Calu3 (cell line): ENCODE data around the gene EN2. TPM values are rescaled to one million over a fixed set of nuclear protein-coding genes. Genes with fewer than 3 reads are reported as not detected.

Experiments
- BruUV-seq: library from RNA; stranded (reverse); fragments of 400-500 nt; replicated peaks from 2 replicates; lab custom pipeline; 2021; lab: Mats Ljungman, UMichigan
- CTCF ChIA-PET: fragments of 300-600 bp; sonication (Branson Sonifier 250); formaldehyde crosslinking; loops from one replicate; lab custom pipeline; 2022; ENCODE audit warnings: antibody characterized with exemption; lab: Charles Lee
- DNase-seq: peaks from one replicate; pipeline ENCODE4 v3.0.0; 2022
- H3K27ac Mint-ChIP-seq: one replicate; pipeline ENCODE4 v1.8.0; 2022; ENCODE audit warnings: mixed read lengths; ENCODE audit not compliant: unreplicated experiment
- H3K27me3 Mint-ChIP-seq: one replicate; pipeline ENCODE4 v1.8.0; 2022; ENCODE audit warnings: mixed read lengths; ENCODE audit not compliant: unreplicated experiment
- H3K36me3 Mint-ChIP-seq: one replicate; pipeline ENCODE4 v1.8.0; 2022; ENCODE audit warnings: mild to moderate bottlenecking, moderate library complexity, mixed read lengths; ENCODE audit not compliant: insufficient read depth, unreplicated experiment
- H3K4me1 Mint-ChIP-seq: one replicate; pipeline ENCODE4 v1.8.0; 2022; ENCODE audit warnings: mild to moderate bottlenecking, low read depth, mixed read lengths; ENCODE audit not compliant: unreplicated experiment
- H3K4me3 Mint-ChIP-seq: one replicate; pipeline ENCODE4 v1.8.0; 2022; ENCODE audit warnings: mild to moderate bottlenecking, low read depth, moderate library complexity, mixed read lengths; ENCODE audit not compliant: unreplicated experiment
- H3K9me3 Mint-ChIP-seq: one replicate; pipeline ENCODE4 v1.8.0; 2022; ENCODE audit warnings: low read depth, mixed read lengths; ENCODE audit not compliant: unreplicated experiment
- CTCF ChIP-seq: fragments of 200-600 bp; IDR thresholded peaks from one replicate; pipeline ENCODE4 v1.8.0; 2022; ENCODE audit warnings: antibody characterized with exemption; ENCODE audit not compliant: unreplicated experiment
- intact Hi-C: fragments of 100-400 bp; cut with micrococcal nuclease; formaldehyde crosslinking; loops from one replicate; pipeline ENCODE4 v1.10.0; 2022; ENCODE audit not compliant: unreplicated experiment
- total RNA-seq: library from RNA; stranded (reverse); gene quantifications from 2 replicates; pipeline ENCODE4 v1.2.3, GENCODE V29; 2022

The EN2 gene
- total RNA-seq, 1 experiment from 2014 or later, result 3.2 TPM

DNA sequence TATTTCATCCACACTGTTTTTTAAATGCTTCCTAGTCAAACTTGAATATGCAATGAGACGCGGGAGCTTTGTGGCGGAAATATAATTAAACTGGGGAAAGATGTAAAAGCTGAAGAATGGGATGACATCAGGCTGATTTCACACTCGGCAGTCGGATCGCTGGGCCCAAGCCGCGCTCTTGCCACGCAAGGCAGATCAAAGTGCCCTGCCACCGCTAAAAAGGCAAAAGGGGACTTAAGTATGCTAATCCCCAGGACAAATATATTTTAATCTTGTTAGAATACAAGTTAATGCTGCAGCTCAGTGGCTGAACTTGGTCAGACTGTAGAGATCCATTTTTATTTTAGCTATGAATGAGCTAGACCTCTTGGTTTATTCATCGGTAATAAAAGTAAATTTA lies 13.8 kb downstream of the EN2 start:
- H3K4me3 Mint-ChIP-seq, result no peak overlapping the region
- CTCF ChIA-PET, result interaction anchor here (0.6 to 1.4 kb wide), 2 partner anchors 13 to 22 kb away, joined by 3 to 4 read pairs; no protein-coding TSS in a partner anchor

DNA sequence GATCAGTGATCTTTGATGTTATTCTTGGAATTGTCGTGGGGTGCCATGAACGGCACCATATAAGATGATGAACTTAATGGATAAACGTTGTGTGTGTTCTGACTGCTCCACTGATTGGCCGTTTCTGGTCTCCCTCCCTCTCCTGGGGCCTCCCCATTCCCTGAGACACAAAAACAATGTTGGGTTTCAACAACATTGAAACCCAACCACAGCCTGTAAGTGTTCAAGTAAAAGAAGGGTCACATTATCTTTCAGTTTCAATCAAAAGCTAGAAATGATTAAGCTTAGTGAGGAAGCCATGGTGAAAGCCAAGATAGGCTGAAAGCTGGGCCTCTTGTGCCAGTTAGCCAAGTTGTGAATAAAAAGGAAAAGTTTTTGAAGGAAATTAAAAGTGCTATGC lies 19.5 kb downstream of the EN2 start:
- Mint-ChIP-seq H3K4me3 (no peak overlapping the region), H3K9me3 (no peaks in the 10 kb centered on the region), H3K36me3 (peaks cover 2% of the 10 kb centered on the region), H3K27ac (no peak overlapping the region), H3K4me1 (peaks cover 11% of the 10 kb centered on the region), H3K27me3 (peaks cover 86% of the 10 kb centered on the region)
- CTCF ChIA-PET, result no interaction called here
- BruUV-seq, result no TSS peak
- DNase-seq, result no peak
- intact Hi-C loops, result no loop called here
- TF ChIP-seq CTCF, result no peak

More for the DNA sequence above, 13.8 kb downstream of the EN2 start:
- intact Hi-C loops, result no loop called here
- Mint-ChIP-seq H3K9me3 (no peaks in the 10 kb centered on the region), H3K4me1 (peaks cover 28% of the 10 kb centered on the region), H3K27ac (no peak overlapping the region), H3K27me3 (peaks cover 74% of the 10 kb centered on the region), H3K36me3 (peaks cover 5% of the 10 kb centered on the region)
- TF ChIP-seq CTCF, result no peak
- DNase-seq, result no peak
- BruUV-seq, result no TSS peak

DNA sequence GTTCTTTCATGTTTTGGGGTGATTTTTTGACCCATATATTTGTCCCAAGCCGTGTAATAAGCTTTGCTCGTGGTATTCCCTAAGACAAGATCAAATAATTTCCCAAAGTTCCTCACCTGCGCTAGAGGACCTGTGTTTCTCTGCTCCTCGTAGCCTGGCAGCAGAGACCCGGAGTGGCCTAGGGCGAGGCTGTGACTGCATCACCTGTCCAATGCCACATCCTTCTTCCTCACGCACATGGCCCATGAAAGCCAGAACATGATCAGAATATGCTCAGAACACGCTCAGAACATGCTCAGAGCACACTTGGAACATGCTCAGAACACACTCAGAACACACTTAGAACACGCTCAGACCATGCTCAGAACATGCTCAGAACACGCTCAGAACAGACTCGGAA lies 23.8 kb downstream of the EN2 start:
- intact Hi-C loops, result no loop called here
- no peak overlapping the region for H3K4me3 Mint-ChIP-seq
- H3K36me3 Mint-ChIP-seq, result no peaks in the 10 kb centered on the region
- no peak overlapping the region for H3K27ac Mint-ChIP-seq
- H3K9me3 Mint-ChIP-seq, result no peaks in the 10 kb centered on the region
- peaks cover 88% of the 10 kb centered on the region for H3K27me3 Mint-ChIP-seq
- H3K4me1 Mint-ChIP-seq, result no peaks in the 10 kb centered on the region
- CTCF ChIA-PET, result no interaction called here
- no TSS peak for BruUV-seq
- no peak for TF ChIP-seq CTCF
- no peak for DNase-seq

GRCh38 chr7:155482511-155483183 lies 24.7 kb downstream of the EN2 start:
- BruUV-seq, result no TSS peak
- Mint-ChIP-seq H3K4me1 (no peaks in the 10 kb centered on the region), H3K9me3 (no peaks in the 10 kb centered on the region), H3K27ac (no peak overlapping the region), H3K27me3 (peaks cover 88% of the 10 kb centered on the region), H3K4me3 (no peak overlapping the region), H3K36me3 (no peaks in the 10 kb centered on the region)
- intact Hi-C loops, result no loop called here
- DNase-seq, result no peak
- no peak for TF ChIP-seq CTCF
- CTCF ChIA-PET, result no interaction called here
